HG03175 (cell line): ENCODE results near the gene DDX59.
A peak's percentile ranks its signal among the peaks of the same experiment; 100 is the strongest.

Experiments
- ATAC-seq: cut with Tn5 transposase; IDR thresholded peaks from one replicate; pipeline ENCODE4 v1.9.1; 2021; ENCODE audit warnings: mild to moderate bottlenecking, moderate library complexity; ENCODE audit not compliant: unreplicated experiment

The DDX59 gene

DNA sequence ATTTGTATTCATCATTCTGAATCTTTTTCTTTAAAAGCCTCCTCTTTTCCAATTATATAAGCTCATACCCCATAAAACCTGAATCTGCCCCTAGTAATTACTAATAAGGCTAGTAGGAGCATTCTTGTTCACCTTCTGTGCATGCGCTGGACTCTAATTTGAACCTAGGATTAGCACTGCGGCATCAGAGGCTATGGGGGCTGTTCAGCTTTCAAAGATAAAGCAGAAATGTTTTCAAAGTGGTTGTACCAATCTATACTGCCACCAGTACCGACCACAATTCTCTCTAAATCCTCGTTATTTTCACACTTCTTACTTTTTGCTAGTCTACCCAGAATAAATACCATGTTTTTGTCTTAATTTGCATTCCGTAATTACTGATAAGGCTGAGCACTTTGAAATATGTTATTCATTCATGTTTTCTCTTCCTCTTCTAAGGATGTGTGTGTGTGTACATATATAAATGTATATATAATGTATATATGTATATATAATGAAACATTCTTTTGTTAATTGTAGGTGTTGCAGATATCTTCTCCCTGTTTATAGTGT is 1.6 kb upstream of the DDX59 start:
- no peak for ATAC-seq

DNA sequence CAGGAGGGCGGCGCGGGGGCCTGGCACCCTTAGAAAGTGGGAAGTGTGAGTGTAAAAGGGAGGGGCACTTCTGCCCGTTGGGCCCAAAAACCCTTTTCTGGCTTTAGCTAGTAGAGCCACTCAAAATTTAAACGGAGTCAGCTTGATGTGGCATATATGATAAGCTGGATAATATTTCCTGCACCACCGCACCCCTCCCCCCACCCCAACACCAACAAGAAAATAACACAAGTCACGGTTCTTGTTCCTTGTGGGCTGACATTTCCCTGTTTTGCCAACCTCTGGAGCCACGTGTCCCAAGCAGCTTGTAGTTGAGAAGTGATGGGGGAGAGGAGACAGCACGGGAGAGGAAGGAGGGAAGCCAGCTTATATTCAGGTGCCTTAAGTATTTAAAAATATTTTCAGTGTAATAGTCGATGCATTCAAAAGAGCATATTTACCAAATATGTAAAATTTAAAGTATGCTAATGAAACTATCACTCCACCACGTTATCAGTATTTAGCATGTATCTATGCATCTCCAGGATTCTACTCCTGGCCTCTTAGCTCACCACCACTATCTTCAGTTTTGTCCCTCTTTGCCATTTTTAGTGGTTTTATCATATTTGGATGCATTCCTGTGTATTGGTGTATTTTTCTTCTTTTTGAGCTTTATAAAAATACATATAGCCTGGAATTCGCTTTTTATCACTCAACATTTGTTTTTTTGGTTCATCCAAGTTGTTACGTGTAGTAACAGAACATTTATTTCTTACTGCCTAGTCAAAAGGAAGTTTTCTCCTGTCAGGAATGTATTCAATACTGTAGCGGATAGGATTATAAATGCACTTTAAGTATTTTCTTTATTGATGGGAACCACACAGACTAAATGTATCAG is 773 bp upstream of the DDX59 start:
- ATAC-seq, result peak; percentile 15

DNA sequence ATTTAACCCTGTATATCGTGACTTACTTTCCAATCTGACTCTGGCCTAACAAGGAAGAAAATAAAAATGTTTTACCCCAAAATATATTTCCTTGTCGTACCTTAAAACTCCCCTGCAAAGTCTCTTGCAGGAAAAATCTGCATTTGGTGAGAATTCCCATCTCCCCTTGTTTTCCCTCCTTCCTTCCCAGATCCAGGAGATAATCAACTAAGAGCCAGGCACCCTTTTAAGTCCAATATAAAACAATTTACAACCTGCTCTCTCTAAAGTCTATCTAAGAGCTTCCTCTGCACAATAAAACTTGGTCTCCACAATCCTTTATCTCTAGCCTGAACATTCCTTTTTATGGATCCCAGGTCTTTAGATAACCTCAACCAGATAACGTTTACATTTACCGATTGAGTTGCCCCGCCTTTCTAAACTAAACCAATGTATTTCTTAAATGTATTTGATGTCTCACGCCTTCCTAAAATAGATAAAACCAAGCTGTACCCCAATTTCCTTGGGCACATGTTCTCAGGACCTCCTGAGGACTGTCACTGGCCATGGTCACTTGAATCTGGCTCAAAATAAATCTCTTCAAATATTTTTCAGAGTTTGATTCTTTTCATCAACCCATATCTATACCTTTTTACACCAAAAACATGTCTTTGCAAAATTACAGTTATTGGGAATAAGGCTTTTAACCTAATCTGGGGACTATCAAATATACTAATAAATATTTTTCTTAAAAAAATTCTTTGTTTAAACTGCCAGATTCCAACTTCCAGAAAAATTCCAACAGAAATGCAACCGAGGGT is 993 bp downstream of the DDX59 start:
- no peak for ATAC-seq

- no peak for ATAC-seq
Observed at GRCh38 chr1:200666309-200666708, 3.4 kb downstream of the DDX59 start.

GRCh38 chr1:200665861-200666260 is 3.8 kb downstream of the DDX59 start:
- ATAC-seq, result no peak

- no peak for ATAC-seq
Observed at GRCh38 chr1:200660719-200661118, 9.0 kb downstream of the DDX59 start.

DNA sequence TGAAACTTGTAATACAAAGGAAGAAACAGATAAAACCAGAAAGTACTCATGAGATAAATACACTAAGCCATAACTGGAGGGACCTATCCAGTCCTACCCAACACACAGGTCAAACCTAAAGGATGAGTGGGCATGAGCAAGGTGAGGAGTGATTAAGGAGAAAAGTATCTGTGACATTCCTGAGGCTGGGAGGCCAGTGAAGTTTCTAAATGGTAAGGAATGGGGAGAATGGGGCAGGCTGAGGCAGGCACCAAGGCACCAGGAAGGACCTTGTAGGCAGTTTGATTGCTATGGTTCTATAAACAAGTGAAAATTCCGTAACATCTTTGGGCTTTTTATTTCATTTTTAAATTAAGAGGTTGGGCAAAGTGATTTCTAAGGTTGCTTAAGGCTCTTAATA is 10.4 kb downstream of the DDX59 start:
- ATAC-seq, result no peak

GRCh38 chr1:200658037-200658818 is 11.5 kb downstream of the DDX59 start:
- no peak for ATAC-seq

- peak; percentile 94 for ATAC-seq
Observed at GRCh38 chr1:200654660-200655059, 15.0 kb downstream of the DDX59 start.

DNA sequence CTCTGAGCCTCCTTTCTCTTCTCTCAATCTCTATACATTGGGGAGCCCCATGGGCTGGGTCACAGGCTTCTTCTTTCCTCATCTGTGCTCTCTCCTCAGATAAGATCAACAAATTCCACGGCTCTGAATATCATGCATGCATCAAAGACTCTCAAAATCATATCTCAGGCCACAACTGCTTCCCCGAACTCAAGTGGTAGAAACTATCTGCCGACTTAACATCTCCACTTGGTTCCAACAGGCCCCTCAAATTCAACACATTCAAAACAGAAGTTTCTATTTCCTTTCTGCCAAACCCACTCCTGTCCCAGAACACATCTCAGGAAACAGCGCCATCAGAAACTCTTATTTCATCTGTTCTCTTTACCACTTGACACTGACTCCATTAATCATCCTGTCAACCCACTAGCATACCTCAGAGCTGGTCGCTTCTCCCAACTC is 16.7 kb downstream of the DDX59 start:
- ATAC-seq, result no peak

DNA sequence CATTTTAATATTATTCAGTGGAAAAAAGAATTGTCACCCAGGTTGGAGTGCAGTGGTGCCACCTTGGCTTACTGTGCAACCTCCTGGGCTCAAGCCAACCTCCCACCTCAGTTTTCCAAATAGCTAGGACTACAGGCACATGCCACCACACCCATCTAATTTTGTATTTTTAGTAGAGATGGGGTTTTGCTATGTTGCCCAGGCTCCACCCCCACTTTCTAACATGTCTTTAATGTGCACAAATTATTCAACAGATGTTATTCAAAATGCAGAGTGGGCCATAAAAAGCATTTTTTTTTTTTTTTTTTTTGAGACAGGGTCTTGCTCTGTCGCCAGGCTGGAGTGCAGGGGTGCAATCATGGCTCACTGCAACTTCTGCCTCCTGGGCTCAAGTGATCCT is 17.3 kb downstream of the DDX59 start:
- ATAC-seq, result no peak

- no peak for ATAC-seq
Observed at GRCh38 chr1:200646515-200646914, 23.2 kb downstream of the DDX59 start.

DNA sequence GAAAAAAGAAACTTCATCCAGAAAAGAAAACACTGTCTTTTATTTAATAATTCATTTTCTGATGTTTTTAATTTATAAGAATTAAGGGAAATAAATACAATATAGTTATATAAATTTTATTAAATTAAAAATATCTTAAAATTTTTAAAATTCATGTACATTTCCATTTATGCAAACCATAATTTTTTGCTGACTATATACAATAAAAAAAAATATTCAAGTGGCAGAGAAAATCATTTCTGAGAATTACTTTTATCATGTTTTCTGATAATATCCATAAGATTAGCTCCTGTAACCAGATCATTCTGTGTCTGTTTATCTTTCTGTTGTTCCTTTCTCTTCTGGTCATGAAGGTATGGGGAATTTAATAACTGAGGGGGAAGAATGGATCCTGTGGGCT is 25.7 kb downstream of the DDX59 start:
- no peak for ATAC-seq

DNA sequence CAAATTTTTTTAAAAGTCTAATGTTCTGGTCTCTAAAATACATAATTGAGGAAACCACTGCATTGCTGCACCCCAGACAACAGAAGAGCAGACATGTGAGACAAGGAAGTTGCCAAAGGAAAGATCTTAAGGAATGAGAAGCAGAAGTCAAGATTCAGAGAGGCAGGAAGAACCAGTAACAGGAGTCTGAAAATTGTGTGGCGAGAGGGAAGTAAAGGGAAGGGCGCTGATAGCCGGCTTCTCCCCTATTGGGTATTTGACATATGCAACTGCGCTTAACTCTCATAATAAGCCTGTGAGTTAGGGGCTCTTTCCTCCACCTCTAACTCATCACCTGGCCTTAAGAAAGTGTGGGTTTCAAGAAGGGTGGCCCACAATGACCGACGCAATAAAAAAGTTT is 27.2 kb downstream of the DDX59 start:
- no peak for ATAC-seq

GRCh38 chr1:200640963-200641401 is 28.7 kb downstream of the DDX59 start:
- no peak for ATAC-seq

- no peak for ATAC-seq
Observed at GRCh38 chr1:200640373-200640962, 29.2 kb downstream of the DDX59 start.

- ATAC-seq, result no peak
Observed at GRCh38 chr1:200638073-200638472, 31.6 kb downstream of the DDX59 start.

DNA sequence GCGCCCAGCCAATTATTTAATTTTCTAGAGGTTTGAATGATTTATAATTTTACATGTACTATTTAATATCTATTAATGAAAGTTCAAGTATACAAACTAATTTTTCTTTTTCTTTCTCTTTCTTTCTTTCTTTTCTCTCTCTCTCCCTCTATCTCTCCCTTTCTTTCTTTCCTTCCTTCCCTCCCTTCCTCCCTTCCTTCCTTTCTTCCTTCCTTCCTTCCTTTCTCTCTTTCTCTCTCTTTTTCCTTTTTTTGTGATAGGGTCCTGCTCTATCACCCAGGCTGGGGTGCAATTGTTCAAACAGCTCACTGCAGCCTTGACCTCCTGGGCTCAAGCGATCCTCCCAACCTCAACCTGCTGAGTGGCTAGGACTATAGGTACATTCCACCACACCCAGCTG is 33.0 kb downstream of the DDX59 start:
- ATAC-seq, result no peak

DNA sequence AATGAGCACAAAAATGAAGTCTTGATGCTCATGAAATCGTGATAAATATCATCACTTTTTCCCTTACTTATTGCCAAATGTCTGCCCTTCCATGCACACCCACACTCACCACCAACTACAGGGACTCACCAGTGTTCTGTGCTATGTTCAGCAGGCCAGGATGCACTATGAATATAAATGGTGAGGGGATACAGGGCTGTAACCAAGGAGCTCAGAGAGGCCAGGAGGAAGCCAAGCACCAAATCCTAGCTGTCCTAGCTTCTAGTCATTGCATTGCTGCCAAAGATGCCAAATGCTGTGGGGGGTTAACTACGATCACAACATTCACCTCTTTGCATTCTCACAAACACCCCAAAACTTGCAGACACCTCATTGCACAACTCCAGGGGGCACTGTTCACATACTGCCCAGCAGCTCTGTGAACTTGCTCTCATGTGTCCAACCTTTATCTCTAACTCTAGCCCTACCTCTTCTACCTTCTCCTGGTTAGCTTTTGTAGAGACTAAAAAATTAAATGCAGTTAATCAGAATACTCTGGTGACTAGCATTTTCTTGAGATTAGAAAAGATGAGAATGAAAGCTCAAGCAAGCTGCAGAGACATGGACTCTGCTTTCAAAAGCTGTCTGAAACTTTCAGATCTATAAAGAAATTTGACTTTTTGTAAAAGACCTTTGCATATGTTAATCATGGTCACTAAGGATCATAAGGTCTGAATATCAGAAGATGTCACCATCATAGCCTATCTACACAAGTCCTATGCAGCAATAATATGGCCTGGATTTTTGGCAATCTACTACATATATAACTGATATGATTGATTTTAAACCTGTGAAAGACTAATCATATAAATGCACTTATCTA is 35.2 kb downstream of the DDX59 start:
- no peak for ATAC-seq

GRCh38 chr1:200631375-200631774 is 38.3 kb downstream of the DDX59 start:
- ATAC-seq, result no peak
